ENCODE results near the gene STAT6. TPM values are rescaled to one million over a fixed set of nuclear protein-coding genes. Genes with fewer than 3 reads are reported as not detected.

The STAT6 gene
- total RNA-seq, 6 experiments from 2014 or later, result 83.7 to 102 (median 93.5) TPM

- TF ChIP-seq, protein P1, sequence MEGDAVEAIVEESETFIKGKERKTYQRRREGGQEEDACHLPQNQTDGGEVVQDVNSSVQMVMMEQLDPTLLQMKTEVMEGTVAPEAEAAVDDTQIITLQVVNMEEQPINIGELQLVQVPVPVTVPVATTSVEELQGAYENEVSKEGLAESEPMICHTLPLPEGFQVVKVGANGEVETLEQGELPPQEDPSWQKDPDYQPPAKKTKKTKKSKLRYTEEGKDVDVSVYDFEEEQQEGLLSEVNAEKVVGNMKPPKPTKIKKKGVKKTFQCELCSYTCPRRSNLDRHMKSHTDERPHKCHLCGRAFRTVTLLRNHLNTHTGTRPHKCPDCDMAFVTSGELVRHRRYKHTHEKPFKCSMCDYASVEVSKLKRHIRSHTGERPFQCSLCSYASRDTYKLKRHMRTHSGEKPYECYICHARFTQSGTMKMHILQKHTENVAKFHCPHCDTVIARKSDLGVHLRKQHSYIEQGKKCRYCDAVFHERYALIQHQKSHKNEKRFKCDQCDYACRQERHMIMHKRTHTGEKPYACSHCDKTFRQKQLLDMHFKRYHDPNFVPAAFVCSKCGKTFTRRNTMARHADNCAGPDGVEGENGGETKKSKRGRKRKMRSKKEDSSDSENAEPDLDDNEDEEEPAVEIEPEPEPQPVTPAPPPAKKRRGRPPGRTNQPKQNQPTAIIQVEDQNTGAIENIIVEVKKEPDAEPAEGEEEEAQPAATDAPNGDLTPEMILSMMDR (IDR thresholded peaks at IDR 0.05), result no peak
- Mint-ChIP-seq H3K27ac (peak overlapping the region; percentile 86), H3K9me3 (no peaks in the 10 kb centered on the region), H3K4me1 (ENCODE audit: low read depth) (peaks cover 71% of the 10 kb centered on the region), H3K4me3 (peak overlapping the region; percentile 96), H3K27me3 (ENCODE audit: insufficient read depth) (peaks cover 19% of the 10 kb centered on the region), H3K36me3 (ENCODE audit: low read depth) (peaks cover 21% of the 10 kb centered on the region)
- peak; percentile 38 for DNase-seq
Observed at GRCh38 chr12:57089271-57090245, 21.6 kb downstream of the STAT6 start.

- no peaks in the 10 kb centered on the region for H3K9me3 Mint-ChIP-seq
- H3K36me3 Mint-ChIP-seq (ENCODE audit: low read depth), result peaks cover 17% of the 10 kb centered on the region
- peaks cover 15% of the 10 kb centered on the region for H3K27me3 Mint-ChIP-seq (ENCODE audit: insufficient read depth)
- H3K4me1 Mint-ChIP-seq (ENCODE audit: low read depth), result peaks cover 62% of the 10 kb centered on the region
- peak within 1 kb of the TSS; percentile 96 for H3K4me3 Mint-ChIP-seq
- peak; percentile 92 for DNase-seq
- TF ChIP-seq, protein P1 (IDR thresholded peaks at IDR 0.05), result no peak
- peak within 1 kb of the TSS; percentile 98 for H3K27ac Mint-ChIP-seq
Observed at GRCh38 chr12:57088354-57089270, 22.6 kb downstream of the STAT6 start, which contains the start of gene NAB2. Gene NAB2, plus strand, starts transcription at chr12:57089114. Its CDS starts 158 bp downstream, at chr12:57089272.

GRCh38 chr12:57087691-57088353 is 23.3 kb downstream of the STAT6 start:
- TF ChIP-seq, protein P1 (IDR thresholded peaks at IDR 0.05), result no peak
- H3K4me1 Mint-ChIP-seq (ENCODE audit: low read depth), result peaks cover 54% of the 10 kb centered on the region
- peak; percentile 87 for DNase-seq
- no peaks in the 10 kb centered on the region for H3K9me3 Mint-ChIP-seq
- H3K36me3 Mint-ChIP-seq (ENCODE audit: low read depth), result peaks cover 17% of the 10 kb centered on the region
- peaks cover 14% of the 10 kb centered on the region for H3K27me3 Mint-ChIP-seq (ENCODE audit: insufficient read depth)
- H3K4me3 Mint-ChIP-seq, result peak overlapping the region; percentile 88
- peak overlapping the region; percentile 98 for H3K27ac Mint-ChIP-seq

- Mint-ChIP-seq H3K4me1 (ENCODE audit: low read depth) (peaks cover 47% of the 10 kb centered on the region), H3K36me3 (ENCODE audit: low read depth) (peaks cover 17% of the 10 kb centered on the region), H3K27me3 (ENCODE audit: insufficient read depth) (peaks cover 11% of the 10 kb centered on the region), H3K9me3 (no peaks in the 10 kb centered on the region), H3K4me3 (peak overlapping the region; percentile 88), H3K27ac (peak overlapping the region; percentile 98)
- peak; percentile 72 for DNase-seq
- TF ChIP-seq, protein P1 (IDR thresholded peaks at IDR 0.05), result no peak
Observed at GRCh38 chr12:57087010-57087690, 24.0 kb downstream of the STAT6 start.

All from HFFc6 (cell line).